Small intestine (tissue), 7 donors: Measurements from ENCODE around the gene GDPD1. TPM values are rescaled to one million over a fixed set of nuclear protein-coding genes. Genes with fewer than 3 reads are reported as not detected.

Source experiments
- DNase-seq, 2 donors: peaks; one replicate each; pipeline versions ENCODE4 v3.0.0 to v3.0.0-alpha.2; 2013
- FAIRE-seq: peaks from 2 replicates; lab custom pipeline; 2012; peaks lifted over from hg19 to GRCh38; lab: Jason Lieb, UNC
- H3K27ac ChIP-seq, 3 donors: one replicate each; pipeline ENCODE4 v1.5.1; 2013; ENCODE audit warnings: low read length in 2 of 3, mild to moderate bottlenecking in 2 of 3, control low read depth in 1 of 3, inconsistent platforms in 1 of 3, low read depth in 1 of 3, moderate library complexity in 1 of 3
- H3K27me3 ChIP-seq, 3 donors: one replicate each; pipeline ENCODE4 v1.6.1; 2013; ENCODE audit warnings: low read length in 3 of 3, inconsistent platforms in 1 of 3; ENCODE audit not compliant: control insufficient read depth in 3 of 3, insufficient read depth in 3 of 3
- H3K36me3 ChIP-seq, 3 donors: one replicate each; pipeline ENCODE4 v1.6.1; 2013; ENCODE audit warnings: low read length in 3 of 3, inconsistent platforms in 1 of 3, low read depth in 1 of 3, mild to moderate bottlenecking in 1 of 3, moderate library complexity in 1 of 3; ENCODE audit not compliant: control insufficient read depth in 3 of 3, insufficient read depth in 2 of 3
- H3K4me1 ChIP-seq, 3 donors: one replicate each; pipeline ENCODE4 v1.6.1; 2013; ENCODE audit warnings: low read length in 2 of 3, inconsistent platforms in 1 of 3, low read depth in 1 of 3, mild to moderate bottlenecking in 1 of 3, moderate library complexity in 1 of 3; ENCODE audit not compliant: control insufficient read depth in 3 of 3, insufficient read depth in 2 of 3
- H3K4me3 ChIP-seq, 3 donors: one replicate each; pipeline ENCODE4 v1.5.1; 2013; ENCODE audit warnings: low read length in 3 of 3, control low read depth in 1 of 3, inconsistent platforms in 1 of 3, low read depth in 1 of 3, mild to moderate bottlenecking in 1 of 3, moderate library complexity in 1 of 3
- H3K9me3 ChIP-seq, 2 donors: one replicate each; pipeline ENCODE4 v1.6.1; 2013; ENCODE audit warnings: low read depth in 1 of 2, low read length in 1 of 2; ENCODE audit not compliant: control insufficient read depth in 2 of 2, insufficient read depth in 1 of 2
- WGBS, 3 donors: extraction: QIAGEN DNeasy Blood & Tissue Kit; methylation state at CpG; one replicate each; pipeline ENCODE4 v1.1.7; 2013; 5-methylcytosine and 5-hydroxymethylcytosine counted together
- polyA plus RNA-seq, 4 donors: library from polyadenylated mRNA; stranded (reverse) in 3 of 4; unstranded in 1 of 4; fragments of 200-250 nt in 3 of 4; fragments of 120-200 nt in 1 of 4; gene quantifications; one replicate each; pipeline versions ENCODE4 v1.2.1 to v1.2.3, GENCODE V29; 2013
- donor health status: healthy with polysubstance abuse.
- donor health status: control.
- donor health status: control.
- donor health status: Bipolar disorder and iron deficiency.
- donor health status: healthy.

Gene GDPD1
- polyA plus RNA-seq, 4 donors: 2.7 to 4.2 (median 3.9) TPM

DNA sequence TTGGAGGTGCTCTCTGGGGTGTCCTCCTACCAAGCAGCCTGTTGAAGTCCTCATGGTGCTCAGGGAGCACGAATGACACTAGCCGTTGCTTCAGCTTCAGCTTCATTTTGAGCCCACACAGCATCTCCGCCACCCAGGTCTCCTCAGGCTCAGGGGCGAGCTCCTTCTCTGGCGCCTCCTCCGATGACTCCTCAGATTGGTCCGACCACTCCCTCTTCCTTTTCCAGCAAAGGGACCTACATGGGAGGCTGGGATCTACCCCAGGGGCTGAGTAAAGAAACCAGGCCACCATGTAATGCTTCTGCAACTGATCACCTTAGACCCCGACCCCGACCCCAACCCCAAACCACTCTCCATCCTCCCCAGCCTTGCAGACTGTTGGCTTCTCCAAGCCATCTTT, 38.8 kb upstream of the GDPD1 start:
- no peak for DNase-seq
- no peaks in the 10 kb centered on the region for H3K9me3 ChIP-seq
- no peak for FAIRE-seq

DNA sequence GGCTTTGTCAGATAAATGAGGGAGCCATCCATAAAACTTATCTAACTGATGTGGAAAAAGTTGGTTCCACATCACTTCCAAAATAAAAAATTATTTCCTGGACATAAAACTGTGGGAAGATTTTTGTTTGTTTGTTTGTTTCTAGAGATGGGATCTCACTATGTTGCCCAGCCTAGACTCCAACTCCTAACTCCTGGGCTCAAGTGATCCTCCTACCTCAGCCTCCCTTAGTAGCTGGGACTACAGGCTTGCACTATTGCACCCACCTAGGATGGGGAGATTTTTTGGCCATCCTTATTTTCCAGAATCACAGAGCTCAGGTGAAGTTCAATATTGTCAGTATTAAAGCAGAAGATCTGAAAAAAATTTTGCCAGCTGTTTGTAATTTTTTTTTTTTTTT, 34.3 kb upstream of the GDPD1 start:
- no peaks in the 10 kb centered on the region for H3K4me1 ChIP-seq
- H3K36me3 ChIP-seq: peaks cover 0 to 14% (median 1%) of the 10 kb centered on the region in 3 donors
- H3K27ac ChIP-seq: no peak overlapping the region
- FAIRE-seq (no peak), DNase-seq (no peak)
- no peak overlapping the region for H3K4me3 ChIP-seq
- no peaks in the 10 kb centered on the region for H3K9me3 ChIP-seq
- H3K27me3 ChIP-seq: no peaks in the 10 kb centered on the region

More for the DNA sequence above, 38.8 kb upstream of the GDPD1 start:
- Histone ChIP-seq H3K27me3 (no peaks in the 10 kb centered on the region), H3K4me1 (no peaks in the 10 kb centered on the region), H3K36me3 (peaks cover 0 to 12% (median 1%) of the 10 kb centered on the region in 3 donors), H3K4me3 (no peak overlapping the region), H3K27ac (no peak overlapping the region)
- 97 to 99% (median 98%) methylated on average over 9 of the region's 9 CpGs for WGBS, 3 donors

DNA sequence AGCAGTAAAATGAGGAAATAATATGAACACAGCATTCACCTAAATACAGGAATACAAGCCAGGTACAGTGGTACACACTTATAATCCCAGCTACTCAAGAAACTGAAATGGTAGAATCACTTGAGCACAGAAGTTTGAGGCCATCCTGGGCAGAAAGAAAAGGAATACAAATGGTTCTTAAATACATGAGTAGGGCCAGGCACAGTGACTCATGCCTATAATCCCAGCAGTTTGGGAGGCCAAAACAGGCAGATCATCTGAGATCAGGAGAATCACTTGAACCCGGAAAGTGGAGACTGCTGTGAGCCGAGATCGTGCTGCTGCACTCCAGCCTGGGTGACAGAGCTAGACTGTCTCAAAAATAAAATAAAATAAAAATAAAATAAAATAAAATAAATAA, 33.5 kb upstream of the GDPD1 start:
- DNase-seq (no peak), FAIRE-seq (no peak)
- Histone ChIP-seq H3K27ac (no peak overlapping the region), H3K4me3 (no peak overlapping the region), H3K27me3 (no peaks in the 10 kb centered on the region), H3K9me3 (no peaks in the 10 kb centered on the region), H3K4me1 (no peaks in the 10 kb centered on the region), H3K36me3 (peaks cover 0 to 16% (median 1%) of the 10 kb centered on the region in 3 donors)
- WGBS, 3 donors: 98 to 100% (median 98%) methylated on average over 3 of the region's 3 CpGs

DNA sequence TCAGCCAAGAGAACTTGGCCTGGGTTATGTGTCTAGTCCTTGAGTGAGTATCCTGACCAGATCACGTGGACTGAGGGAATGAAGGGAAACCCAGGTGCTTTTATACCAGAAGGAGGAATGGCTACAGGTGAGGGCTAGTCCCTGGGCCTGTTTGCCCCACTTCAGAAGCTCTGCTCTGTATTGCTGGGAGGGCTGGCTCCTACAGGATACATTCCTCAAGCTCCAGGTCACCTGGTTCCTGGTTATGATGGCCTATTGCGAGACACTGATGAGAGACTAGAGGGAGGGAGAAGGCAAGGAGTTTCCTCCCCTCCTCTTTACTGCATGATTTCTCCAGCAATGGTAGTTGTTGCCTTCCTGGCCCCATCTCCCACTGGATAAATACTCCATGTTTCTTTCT, 29.5 kb upstream of the GDPD1 start:
- no peak for FAIRE-seq
- no peaks in the 10 kb centered on the region for H3K4me1 ChIP-seq
- H3K4me3 ChIP-seq: no peak overlapping the region
- no peak overlapping the region for H3K27ac ChIP-seq
- 96 to 100% (median 96%) methylated on average over 2 of the region's 2 CpGs for WGBS, 3 donors
- H3K9me3 ChIP-seq: no peaks in the 10 kb centered on the region
- DNase-seq: no peak
- H3K36me3 ChIP-seq: peaks cover 0 to 15% (median 2%) of the 10 kb centered on the region in 3 donors
- H3K27me3 ChIP-seq: no peaks in the 10 kb centered on the region

DNA sequence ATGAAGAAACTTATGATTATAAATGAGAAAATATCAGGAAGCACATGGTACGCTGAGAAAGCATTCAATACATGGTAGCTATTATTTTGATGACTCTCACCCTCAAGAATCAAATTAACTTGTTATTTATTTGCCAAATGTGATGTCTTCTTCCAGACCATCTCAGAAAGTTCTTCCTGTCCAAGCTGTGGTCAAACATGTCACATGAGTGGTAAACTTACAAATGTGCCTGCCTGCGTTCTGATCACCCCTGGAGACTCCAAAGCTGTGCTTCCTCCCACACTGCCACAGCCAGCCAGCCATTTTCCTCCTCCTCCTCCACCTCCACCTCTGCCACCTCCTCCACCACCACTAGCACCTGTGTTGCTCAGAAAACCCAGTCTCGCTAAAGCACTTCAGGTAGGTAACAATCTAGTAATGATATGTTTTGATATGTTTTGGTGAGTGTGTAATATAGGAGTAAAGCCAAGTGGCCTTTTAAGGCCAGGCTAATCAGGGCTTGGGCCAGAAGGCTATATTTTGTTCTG, 26.9 kb upstream of the GDPD1 start:
- DNase-seq (no peak), FAIRE-seq (no peak)
- H3K4me3 ChIP-seq: no peak overlapping the region
- WGBS, 3 donors: 94 to 97% (median 95%) methylated on average over 3 of the region's 3 CpGs
- H3K4me1 ChIP-seq: no peaks in the 10 kb centered on the region
- H3K36me3 ChIP-seq: peaks cover 0 to 9% (median 2%) of the 10 kb centered on the region in 3 donors
- no peaks in the 10 kb centered on the region for H3K9me3 ChIP-seq
- H3K27ac ChIP-seq: no peak overlapping the region
- no peaks in the 10 kb centered on the region for H3K27me3 ChIP-seq

DNA sequence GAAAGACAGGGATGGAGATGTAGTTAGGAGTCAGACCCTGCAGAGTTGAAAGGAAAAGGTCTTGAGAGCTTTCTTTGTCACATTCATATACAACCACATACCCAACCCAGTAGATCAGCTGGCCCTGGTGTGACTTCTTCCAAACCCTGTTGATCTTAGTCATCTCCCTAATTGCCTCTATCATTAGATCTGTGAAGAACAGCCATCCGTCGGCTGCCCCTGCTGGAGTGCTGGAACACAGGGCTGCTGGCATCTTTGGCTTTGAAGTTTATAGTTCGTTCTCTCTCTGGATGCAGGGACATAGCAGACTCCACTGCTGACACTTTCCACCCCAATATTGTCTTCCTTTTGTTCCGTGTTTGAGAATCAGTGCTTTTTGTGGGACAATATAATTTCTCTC, 20.9 kb upstream of the GDPD1 start:
- no peak overlapping the region for H3K27ac ChIP-seq
- H3K4me3 ChIP-seq: no peak overlapping the region
- DNase-seq: no peak
- H3K36me3 ChIP-seq: peaks cover 0 to 11% (median 0%) of the 10 kb centered on the region in 3 donors
- H3K9me3 ChIP-seq: no peaks in the 10 kb centered on the region
- no peak for FAIRE-seq
- WGBS, 3 donors: 94 to 100% (median 99%) methylated on average over 4 of the region's 4 CpGs
- H3K4me1 ChIP-seq: no peaks in the 10 kb centered on the region
- no peaks in the 10 kb centered on the region for H3K27me3 ChIP-seq

DNA sequence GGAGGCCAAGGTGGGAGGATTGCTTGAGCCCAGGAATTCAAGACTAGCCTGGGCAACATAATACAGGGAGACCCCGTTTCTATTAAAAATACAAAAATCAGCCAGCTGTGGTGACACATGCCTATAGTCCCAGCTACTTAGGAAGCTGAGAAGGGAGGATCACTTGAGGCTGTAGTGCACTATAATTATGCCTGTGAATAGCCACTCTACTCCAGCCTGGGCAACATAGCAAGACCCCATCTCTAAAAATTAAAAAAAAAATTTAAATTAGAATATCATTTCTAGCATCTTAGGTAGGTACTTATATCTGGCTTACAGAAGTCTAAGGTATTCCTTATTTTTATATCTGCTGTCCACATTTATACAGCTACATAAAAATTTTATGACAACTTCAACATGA, 18.0 kb upstream of the GDPD1 start:
- no peak overlapping the region for H3K4me3 ChIP-seq
- H3K9me3 ChIP-seq: no peaks in the 10 kb centered on the region
- no peak for FAIRE-seq
- peaks cover 0 to 9% (median 0%) of the 10 kb centered on the region in 3 donors for H3K36me3 ChIP-seq
- WGBS, 3 donors: 93 to 95% (median 95%) methylated on average over 1 of the region's 1 CpG
- no peaks in the 10 kb centered on the region for H3K4me1 ChIP-seq
- no peaks in the 10 kb centered on the region for H3K27me3 ChIP-seq
- H3K27ac ChIP-seq: no peak overlapping the region
- no peak for DNase-seq

DNA sequence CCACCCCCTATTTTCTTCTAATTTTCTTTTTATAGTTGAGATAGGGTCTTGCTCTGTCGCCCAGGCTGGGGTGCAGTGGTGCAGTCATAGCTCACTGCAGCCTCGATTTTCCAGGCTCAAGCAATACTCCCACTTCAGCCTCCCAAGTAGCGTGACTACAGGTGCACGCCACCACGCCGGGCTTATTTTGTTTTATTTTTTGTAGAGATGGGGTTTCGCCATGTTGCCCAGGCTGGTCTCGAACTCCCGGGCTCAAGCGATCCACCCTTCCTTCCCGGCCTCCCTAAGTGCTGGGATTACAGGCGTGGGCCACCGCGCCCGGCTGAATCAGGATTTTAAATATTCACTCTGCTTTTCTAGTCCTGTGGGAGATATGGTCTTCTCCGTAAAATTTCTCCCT, 941 bp upstream of the GDPD1 start:
- FAIRE-seq (no peak), DNase-seq (no peak)
- Histone ChIP-seq H3K9me3 (no peaks in the 10 kb centered on the region), H3K36me3 (peaks cover 0 to 5% (median 0%) of the 10 kb centered on the region in 3 donors), H3K27ac (no peak overlapping the region), H3K27me3 (no peaks in the 10 kb centered on the region), H3K4me3 (no peak overlapping the region), H3K4me1 (no peaks in the 10 kb centered on the region)
- 90 to 94% (median 92%) methylated on average over 16 of the region's 16 CpGs for WGBS, 3 donors

DNA sequence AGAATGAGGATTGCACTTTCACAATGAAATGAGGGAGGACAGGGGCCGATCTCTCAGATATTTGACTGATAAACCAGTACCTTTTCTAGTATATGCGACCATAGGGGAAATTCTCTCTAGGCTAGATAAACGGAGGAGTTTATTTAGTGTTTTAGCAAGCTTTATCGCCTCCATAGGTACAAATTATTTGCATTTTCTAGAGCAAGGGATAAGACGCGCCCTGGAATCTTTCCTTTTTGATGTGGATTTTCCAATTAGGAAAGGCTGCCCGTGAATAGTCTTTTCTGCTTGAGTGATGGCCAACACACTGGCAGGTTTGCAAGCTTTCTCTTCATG, 351 bp upstream of the GDPD1 start:
- WGBS, 3 donors: 6 to 25% (median 16%) methylated on average over 7 of the region's 7 CpGs
- Histone ChIP-seq H3K36me3 (peaks cover 0 to 4% (median 0%) of the 10 kb centered on the region in 3 donors), H3K27ac (no peak overlapping the region), H3K4me3 (peak overlapping the region in 2 of 3 donors; percentile 43 to 96), H3K4me1 (no peaks in the 10 kb centered on the region), H3K9me3 (no peaks in the 10 kb centered on the region), H3K27me3 (no peaks in the 10 kb centered on the region)
- no peak for FAIRE-seq
- DNase-seq: no peak
